NCI-H345 treated with DMSO at 0.1 percent for 48 hours (cell line): Measurements from ENCODE around the gene CTIF.

Experiments used
- DNase-seq: peaks from one replicate; lab custom pipeline; 2025; ENCODE audit not compliant: unreplicated experiment; lab: John Stamatoyannopoulos, UW

CTIF gene

DNA sequence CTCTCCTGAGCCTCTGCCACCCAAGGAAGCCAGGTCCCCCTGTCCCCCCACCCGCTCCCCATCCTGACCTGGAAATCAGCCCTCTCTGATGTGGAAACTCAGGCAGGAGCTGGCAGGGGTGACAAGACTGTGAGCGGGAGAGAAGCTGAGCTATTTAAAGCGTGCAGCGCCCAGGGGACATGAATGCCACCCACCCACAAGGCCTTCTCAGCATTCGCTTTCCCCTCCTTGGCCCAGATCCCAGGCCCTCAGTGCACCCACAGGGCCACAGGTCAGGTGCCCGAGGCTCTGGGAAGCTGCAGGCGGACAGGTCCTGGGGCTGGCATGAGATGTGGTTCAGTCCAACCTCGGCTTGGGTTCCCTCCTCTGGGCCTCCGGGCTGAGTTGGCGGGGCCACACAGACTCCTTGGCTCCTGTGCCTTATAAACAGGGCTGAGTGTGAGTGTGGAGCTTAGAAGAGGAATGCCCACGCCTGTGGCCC, 243.6 kb downstream of the CTIF start:
- DNase-seq, result no peak

DNA sequence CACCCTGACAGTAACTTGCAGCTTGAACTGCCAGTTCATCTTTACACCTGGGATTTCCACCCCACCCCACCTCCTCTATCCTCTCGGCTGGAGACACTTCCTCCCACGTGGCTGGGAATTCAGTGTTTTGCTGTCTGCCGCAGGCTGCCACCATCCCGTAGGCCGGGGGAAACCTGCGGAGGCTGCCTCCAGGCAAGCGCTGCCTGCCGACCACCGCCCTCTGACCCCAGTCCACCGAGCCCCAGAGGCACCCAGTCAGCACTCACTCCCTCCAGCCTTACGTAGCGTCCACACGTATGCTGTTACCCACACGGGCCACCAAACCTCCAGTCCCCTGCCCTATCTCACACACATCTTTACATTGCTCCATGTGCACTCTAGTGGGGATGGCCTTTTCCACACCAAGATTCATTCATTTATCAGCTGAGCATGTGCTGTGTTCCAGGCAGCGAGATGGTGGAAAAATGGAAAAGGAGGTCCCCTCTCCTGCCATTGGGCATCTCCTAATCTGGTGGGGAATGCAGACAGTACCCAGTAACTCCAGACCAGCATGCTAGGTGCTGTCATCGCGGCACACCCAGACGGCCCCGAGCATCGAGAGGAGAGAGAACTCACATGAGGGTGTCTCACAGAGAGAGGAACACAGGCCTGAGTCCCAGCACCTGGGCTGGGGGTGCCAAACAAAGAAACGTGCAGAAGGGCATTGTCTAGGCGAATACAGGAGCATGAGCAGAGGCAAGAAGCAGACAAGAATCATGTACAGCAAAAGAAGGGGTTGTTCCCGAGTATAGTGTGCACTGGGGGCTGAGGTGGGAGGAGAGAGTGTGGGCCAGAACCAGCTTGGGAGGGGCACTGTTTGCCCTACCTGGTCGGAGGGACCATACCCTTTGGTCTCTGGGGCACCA, 245.0 kb downstream of the CTIF start:
- DNase-seq, result no peak

DNA sequence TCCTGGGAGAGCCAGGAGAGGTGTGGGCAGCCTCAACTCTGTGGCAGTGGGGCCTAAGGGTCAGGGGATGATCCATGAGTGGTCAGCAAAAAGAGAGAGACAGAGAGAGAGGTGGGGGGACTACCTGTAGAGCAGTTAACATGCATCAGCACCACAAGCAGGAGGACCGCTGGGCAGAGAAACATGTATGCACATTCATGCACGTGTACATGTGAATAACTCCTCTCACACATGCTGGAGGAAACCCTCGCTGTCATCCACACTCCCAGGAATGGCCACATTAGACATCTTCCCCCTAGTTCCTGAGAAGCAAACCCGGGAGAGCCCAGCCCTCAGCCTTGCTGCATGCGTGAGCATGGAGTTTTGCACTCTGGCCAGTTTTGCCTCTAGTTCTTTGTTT, 245.8 kb downstream of the CTIF start:
- no peak for DNase-seq

DNA sequence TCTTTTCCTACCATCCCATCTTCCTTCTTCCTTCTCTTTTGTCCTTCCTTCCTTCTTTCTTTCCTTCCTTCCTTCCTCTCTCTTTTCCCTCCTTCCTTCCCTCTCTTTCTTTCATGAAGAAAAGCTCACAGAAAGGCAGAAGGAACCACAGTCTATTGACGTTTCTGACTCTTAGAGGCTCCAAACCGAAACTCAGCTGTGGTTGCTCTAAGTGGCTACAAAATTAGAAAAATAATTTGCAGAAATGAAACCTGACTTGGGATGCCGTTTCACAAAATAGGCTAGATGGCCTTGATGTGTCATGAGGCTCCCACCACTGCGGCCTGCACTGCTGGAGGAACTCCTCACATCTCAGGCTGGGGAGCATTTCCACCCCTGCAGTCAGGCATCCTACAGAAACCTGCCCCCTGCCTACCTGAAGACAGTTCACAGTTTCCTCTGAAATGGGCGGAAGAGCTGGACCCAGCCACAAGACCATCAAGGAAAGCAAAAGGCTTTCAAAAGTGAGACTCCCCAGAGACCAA, 246.3 kb downstream of the CTIF start:
- DNase-seq, result no peak

DNA sequence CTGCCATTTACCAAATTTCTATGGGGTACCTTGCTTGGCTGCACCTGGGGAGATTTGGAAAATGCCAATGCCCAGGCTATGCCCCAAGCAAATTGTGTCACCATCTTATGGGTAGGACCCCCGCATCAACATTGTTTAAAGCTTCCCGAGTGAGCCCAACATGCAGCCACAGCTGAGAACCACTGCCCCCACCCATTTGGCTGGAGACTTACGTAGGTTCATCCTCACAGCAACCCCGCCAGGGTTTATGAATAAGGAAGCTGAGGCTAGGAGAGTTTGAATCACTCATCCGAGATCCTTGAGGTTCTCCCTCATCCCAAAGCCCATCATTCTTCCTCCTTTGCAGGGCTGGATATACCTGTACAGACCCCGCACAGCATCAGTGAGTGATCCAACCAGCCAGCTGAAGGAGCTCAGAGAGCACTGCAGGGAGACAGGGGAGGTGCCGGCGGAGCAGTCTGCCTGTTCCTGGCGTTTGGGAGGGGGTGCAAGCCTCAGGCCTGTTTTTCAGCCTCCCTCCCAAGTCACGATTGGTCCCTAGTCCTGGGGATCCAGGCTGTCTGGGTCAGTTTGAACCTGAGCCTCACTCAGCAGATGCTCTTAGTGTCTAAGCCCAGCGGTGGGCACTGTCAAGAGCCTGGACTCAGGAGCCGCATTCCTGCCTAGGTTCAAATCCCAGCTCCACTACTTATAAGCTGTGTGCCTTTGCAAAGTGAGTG, 247.1 kb downstream of the CTIF start:
- DNase-seq, result no peak

DNA sequence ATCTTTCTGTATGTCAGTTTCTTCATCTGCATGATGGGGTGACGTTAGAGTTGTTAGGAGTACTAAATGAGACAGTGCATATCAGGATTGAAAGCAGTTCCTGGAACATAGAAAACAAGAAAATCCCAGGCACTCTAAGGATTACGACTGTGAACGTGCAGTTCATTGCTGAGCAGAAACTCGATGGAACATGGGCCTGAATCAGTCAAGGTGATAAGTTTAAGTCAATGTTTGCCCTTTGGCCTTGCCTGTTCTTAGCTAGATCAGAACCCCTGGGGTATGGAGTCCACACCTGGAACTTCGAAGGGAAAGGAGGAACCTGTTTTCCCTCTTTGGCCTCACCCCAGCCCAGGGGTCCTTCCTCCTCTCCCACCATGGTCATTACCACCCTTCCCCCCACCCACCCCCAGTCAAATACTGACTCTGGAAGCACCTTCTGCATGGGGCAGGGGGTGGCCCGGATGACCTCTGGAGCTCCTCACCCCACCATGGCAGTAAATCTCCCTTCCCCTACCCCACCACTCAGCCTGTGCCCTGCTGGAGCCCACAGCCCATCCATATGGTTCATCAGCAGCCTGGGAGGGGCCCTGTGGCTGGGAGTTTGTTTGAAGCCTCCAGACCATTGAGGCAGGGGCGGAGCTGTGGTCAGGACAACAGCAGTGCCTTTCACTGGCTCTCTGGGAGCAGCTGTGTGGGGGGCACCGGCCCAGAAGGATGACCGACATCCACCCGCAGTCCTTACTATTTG, 247.8 kb downstream of the CTIF start:
- DNase-seq, result no peak

DNA sequence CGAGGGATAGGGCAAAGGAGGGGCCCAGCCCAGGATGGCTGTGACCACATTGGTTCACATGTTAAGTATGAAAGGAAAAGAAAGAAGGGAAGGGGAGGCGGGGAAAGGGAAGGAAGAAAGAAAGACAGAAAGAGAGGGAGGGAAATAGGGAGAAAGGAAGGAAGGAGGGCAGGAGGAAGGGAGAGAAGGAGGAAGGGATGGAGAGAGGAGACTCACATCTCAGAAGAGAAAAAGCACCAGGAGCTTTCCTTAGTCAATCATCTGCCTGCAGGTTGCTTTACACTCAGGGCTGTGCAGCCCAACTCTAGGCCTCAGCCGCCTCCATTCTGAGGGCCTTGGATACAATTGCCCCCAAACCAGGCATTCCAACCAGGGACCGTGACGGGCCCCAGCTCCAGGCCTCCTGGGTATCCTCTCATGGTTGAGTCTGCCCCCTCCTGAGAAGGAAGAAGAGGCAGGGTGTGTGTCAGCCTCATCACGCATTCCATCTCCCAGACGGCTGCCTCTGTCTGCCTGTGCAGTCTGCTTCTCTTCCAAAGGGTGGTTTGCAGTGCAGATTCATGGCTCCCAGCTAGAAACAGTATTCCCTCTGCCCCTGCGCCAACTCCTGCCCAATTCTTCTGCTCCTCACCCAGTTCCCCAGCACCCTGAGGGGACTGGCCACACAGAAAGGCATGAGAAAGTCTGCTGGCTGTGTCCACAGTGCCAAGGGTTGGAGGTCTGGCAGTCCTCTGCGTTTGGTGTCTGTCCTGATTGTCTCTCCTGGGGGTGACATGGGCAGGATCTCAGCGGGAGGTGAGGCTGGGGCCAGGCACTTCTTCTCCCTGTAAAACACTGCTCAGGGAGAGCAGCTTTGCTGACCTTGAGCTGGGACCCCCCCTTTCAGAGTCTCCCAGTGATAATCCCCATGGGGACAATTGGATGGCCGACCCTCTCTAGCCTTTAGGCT, 248.6 kb downstream of the CTIF start:
- DNase-seq, result no peak

DNA sequence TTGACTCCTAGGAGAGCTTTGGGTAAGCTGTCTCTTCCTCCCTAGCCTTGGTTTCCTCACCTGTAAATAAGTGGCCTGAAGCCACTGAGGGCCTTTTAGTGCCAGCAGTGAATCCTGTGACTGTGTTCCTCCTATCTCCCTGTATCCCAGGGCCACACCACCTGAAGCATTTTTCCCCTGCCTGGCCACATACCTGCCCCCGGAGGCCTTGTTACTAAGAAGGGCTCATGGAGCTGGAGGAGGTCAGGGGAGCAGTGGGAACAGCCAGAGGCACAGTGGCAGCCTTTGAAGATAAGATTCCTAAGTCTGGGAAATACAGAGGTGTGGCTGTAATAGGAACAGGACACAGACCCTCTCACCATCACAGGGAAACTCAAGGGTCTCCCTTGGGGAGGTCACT, 249.5 kb downstream of the CTIF start:
- no peak for DNase-seq

DNA sequence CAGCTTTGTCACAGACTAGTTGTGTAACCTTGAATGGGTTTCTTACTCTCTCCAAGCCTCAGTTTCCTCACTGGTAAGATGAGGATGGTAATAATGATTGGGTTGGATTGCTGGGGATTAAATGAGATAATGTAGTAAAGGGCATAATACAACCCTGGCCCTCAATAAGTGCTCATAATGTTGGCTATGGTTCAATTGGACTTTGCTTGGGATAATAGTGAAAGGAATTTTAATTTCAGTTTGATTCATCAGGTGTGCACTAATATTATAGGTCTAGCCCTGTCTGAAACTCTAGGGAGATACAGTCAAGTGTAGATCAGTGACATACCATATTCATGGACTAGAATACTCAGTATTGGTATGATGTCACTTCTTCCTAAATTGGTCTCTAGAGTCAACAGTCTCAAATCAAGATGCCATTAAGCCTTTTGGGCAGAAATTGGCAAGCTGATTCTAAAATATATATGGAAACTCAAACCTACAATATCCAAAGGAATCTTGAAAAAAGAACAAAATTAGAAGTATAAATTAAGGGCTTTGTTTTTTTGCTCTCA, 250.5 kb downstream of the CTIF start:
- DNase-seq, result no peak

DNA sequence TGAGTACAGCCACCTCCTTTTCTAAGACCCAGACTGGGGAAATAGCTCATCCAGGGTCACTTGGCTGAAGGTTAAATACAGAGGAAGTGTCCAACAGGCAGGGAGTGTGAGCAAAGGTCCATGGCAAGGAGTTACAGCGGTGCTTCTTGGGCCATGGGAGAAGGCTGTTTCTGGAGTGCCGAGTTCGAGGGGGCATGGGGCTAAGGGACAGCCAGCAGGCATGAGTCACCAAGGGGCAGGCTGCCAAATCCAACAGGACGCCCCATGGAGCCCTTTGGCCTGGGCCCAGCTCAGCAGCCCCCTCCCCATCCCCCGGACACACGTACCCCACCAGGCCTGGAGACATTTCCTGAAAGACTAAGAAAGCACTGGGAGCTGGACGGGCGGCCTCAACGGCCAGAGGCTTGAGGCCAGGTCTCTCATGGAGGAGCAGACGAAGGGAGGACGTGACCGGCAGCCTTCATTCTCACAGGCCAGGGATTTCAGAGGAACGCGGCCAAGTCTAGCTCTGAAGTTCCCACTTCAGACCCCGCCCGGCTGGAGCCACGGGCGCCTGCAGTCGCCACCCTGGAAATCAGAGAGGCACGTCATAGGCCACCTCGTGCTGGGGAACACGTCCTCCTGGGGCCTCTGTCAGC, 251.5 kb downstream of the CTIF start:
- DNase-seq, result no peak

DNA sequence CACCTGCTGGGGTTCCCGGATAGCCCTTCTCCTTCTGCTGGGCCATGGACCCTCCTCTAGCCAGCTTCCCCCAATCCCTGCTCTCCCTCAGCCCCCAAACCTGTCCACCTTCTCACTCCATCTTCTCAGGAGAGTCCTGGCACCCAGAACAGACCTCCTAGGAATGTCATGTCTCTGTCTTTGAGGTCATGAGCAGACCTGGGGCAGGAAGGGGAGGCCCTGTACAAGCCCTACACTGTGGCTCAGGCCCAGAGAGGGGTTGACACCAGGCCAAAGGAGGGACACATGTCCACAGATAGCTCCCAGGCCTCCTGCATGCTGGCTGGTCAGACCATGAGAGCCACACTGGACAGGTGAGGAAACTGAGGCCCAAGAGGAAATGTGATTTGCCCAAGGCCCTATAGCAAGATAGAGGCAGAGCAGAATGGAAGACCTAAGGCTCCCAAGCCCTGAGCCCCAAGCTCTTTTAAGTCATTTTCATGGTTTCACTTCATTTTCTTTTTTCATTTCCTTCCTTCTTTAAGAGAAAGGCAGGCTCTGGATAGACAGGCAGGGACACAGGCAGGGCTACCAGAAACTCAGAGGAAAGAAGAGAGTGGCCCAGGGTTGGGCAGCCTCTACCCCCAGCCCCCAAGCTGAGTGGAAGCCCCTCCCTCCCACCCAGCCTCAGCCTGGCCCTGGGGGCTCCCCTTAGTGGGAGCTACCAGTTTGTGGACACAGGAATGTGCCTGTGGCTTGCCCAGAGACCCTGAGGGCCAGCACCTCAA, 252.2 kb downstream of the CTIF start:
- no peak for DNase-seq

DNA sequence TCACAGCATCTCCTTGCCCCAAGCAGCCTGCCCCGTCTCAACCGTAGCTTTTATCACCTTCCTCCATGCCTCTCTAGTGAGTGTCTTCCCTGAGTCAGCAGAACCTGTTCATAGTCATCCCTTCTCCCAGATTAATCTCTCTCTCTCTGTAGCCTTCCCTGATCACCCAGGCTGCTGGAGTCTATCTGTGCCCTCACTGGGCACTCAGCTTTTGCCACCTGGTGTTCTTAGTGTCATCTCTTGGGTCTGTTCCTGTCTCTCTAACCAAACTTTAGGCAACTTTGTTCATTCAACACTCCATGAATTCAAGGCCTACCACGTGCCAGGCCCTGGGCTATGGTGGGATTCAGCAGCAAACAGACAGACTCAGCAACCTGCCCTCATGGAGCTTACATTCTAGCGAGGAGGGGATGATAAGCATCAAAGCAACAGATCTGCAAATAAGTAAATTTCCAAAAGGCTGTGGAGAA, 252.8 kb downstream of the CTIF start:
- no peak for DNase-seq

DNA sequence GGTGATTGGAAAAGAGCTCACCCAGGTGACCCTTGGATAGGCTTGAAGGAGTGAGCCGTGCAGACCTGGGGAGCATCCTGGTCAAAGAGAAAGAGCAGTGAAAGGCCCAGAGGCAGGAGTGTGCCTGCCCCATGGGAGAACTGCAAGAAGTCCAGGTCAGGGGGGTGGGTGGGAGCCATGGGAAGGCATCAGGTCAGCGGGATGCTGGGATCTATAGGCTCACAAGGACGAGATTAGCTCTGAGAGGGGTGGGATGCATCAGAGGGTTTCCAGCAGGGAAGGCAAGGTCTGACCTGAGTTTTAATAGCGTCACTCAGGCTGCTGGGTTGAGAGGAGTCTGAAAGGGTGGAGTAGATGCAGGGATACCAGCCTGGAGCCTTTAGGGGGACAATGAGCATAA, 253.3 kb downstream of the CTIF start:
- DNase-seq, result no peak

DNA sequence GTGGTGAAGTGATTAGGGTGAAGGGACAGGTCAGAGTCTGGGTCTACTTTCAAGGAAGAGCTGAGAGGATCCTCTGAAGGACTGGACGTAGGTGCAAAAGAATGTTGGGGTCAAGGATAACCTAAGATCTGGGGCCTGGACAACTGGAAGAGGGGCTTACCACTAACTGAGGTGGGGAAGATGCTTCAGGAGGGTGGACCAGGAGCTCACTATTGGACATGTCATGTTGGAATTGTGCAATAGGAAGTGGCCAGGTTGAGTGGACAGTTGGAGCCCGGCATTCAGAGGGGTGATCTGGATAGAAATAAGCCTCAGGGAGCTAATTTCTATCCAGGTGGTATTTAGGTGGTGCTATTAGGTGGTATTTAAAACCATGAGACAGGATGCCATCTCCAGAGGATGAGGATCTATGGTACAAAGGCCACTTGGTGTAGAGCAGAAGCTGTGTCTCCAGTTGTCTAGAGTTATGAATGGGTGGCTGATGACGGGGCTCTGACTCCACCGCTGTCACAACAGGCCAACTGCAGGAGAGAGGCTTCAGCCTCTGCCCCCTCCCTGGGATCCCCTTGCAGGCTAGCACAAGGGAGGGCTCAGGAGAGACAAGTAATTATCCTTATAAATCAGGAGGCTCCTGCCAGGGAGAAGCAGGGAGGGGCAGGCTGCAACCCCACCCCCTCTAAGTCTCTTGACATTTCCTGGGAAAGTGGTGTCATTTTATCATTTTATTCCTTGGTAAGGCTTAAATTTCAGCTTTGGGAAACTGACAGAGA, 254.0 kb downstream of the CTIF start:
- DNase-seq, result no peak

DNA sequence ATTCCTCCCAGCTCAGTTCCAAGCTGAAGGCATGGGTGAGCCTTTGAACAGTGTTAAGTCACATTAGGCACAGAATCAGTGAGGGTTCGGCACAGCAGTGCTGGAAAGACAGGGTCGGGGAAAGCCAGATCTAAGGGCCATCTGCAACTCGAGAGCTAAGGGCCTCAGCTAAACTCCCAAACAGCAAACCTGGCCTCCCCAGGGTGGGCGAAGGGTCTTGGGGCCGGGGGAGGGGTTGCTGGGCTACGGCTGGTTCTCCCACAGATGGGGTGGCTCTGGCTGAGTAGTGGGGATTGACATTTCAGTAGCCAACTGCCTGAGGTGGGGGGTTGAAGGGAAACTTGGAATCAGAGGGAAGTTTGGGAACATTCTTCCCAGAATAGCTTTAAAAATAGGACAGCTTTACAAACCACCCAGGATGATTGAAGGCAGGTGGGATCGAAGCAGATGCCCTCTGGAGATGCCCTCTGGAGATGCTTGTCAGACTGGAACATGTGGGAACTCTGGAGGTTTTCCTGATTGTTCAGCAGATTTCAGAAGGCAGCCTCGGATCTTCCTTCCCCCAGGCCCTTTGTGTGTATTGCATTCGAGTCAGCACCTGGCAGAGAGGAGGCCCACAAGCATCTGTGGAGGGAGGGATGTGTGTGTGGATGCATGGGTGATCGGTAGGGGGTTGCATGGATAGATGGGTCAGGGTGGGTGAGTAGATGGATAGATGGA, 255.6 kb downstream of the CTIF start:
- no peak for DNase-seq

DNA sequence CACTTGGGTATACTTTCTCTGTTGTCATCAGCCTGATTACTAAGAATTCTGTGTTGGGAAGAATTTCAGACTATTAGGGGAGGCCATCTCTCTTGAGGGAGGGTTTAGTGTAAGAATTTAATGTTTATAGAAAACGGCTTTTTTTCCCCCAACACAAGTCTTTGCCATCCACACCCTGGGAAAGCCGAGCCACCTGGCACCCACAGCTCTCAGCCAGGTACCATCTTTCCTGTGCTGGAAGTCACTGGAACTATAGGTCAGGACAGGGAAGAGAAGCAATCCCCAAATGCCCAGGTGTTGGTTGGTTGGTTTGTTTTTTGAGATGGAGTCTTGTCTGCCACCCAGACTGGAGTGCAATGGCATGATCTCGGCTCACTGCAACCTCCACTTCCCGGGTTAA, 256.9 kb downstream of the CTIF start:
- DNase-seq, result no peak
